ENCODE results near the gene ENAH. TPM values are rescaled to one million over a fixed set of nuclear protein-coding genes. Genes with fewer than 3 reads are reported as not detected.

The ENAH gene
- total RNA-seq, 4 donors from 2014 or later: 198 to 229 (median 201) TPM

DNA sequence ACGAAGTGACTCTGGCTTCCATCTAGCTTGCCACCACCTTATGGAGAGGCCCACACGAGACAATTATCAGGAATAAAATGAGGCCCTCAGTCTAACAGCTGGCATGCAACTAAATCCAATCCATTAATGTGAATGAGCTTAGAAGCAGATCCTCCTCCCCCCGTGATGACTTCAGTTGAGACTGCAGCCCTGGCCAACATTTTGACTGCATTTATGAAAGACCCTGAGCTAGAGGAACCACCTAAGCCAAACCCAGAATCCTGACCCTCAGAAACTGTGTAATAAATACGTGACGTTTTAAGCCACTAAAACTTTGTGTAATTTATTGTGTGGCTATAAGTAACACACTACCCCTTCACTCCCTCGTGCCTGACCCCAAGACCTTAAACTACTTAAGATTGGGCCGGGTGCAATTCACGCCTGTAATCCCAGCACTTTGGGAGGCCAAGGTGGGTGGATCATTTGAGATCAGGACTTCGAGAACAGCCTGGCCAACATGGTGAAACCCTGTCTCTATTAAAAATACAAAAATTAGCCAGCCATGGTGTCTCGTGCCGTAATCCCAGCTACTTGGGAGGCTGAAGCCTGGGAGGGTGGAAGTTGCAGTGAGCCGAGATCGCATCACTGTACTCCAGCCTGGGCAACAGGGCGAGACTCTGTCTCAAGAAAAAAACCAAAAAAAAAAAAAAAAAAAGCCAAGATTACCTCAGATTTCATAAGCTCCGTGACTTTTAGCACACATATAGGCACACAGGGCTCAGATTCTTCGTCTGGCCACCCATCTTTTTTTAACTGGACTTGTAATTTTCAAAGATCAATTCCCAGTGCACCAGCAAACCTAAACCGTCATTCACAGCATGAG lies 72.5 kb downstream of the ENAH start:
- H3K4me1 ChIP-seq: peaks cover 38 to 64% (median 51%) of the 10 kb centered on the region in 4 donors
- 55% methylated on average over 17 of the region's 17 CpGs for WGBS
- DNase-seq (ENCODE audit: extremely low spot score): no peak
- no peaks in the 10 kb centered on the region for H3K9me3 ChIP-seq
- no peaks in the 10 kb centered on the region for H3K36me3 ChIP-seq
- H3K27me3 ChIP-seq: no peaks in the 10 kb centered on the region
- TF ChIP-seq, protein P1, sequence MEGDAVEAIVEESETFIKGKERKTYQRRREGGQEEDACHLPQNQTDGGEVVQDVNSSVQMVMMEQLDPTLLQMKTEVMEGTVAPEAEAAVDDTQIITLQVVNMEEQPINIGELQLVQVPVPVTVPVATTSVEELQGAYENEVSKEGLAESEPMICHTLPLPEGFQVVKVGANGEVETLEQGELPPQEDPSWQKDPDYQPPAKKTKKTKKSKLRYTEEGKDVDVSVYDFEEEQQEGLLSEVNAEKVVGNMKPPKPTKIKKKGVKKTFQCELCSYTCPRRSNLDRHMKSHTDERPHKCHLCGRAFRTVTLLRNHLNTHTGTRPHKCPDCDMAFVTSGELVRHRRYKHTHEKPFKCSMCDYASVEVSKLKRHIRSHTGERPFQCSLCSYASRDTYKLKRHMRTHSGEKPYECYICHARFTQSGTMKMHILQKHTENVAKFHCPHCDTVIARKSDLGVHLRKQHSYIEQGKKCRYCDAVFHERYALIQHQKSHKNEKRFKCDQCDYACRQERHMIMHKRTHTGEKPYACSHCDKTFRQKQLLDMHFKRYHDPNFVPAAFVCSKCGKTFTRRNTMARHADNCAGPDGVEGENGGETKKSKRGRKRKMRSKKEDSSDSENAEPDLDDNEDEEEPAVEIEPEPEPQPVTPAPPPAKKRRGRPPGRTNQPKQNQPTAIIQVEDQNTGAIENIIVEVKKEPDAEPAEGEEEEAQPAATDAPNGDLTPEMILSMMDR (IDR thresholded peaks at IDR 0.05): no peak
- TF ChIP-seq EP300 (IDR thresholded peaks at IDR 0.05) (no peak), POLR2A (IDR thresholded peaks at IDR 0.05; ENCODE audit: low read depth) (no peak), POLR2AphosphoS5 (IDR thresholded peaks at IDR 0.05) (no peak)
- intact Hi-C loops (cut with DNase I): no loop called here
- H3K4me3 ChIP-seq: no peak overlapping the region
- peak overlapping the region in 2 of 4 donors; percentile 3 to 43 for H3K27ac ChIP-seq (replicated peaks in 1 of 4)

DNA sequence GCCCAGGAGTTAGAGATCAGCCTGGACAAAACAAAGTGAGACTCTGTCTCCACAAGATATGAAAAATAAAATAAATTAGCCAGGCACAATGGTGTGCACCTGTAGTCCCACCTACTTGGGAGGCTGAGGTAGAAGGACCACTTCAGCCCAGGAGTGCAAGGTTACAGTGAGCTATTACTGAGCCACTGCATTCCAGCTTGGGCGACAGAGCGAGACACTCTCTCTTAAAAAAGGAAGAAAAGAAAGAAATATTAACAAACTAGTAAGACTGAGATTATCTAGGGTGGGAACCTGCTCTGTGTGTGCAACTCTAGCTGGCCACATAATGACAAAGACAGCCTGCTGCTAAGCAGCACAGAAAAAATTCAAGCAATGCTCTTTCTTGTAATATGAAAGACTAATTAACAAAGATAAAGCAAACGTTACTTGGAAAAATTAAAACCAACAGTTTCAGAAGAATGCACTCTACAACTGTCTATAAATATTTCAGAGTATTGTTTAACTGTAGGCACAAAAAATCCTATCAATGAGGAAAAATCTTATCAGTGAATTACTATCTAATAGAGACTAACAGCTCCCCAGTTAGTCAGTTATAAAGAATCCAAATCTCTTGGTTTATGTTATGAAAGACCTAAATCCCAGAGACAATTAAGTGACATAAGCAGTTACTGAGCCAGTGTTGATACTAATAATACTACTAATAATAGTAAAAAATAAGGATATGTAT lies 74.5 kb downstream of the ENAH start:
- Histone ChIP-seq H3K4me1 (peaks cover 38 to 68% (median 56%) of the 10 kb centered on the region in 4 donors), H3K4me3 (no peak overlapping the region), H3K9me3 (no peaks in the 10 kb centered on the region), H3K27ac (replicated peaks in 1 of 4) (peak overlapping the region in 1 of 4 donors; percentile 10), H3K27me3 (no peaks in the 10 kb centered on the region), H3K36me3 (no peaks in the 10 kb centered on the region)
- intact Hi-C loops (cut with DNase I): no loop called here
- 63% methylated on average over 3 of the region's 3 CpGs for WGBS
- DNase-seq (ENCODE audit: extremely low spot score): no peak
- TF ChIP-seq, protein P1 (IDR thresholded peaks at IDR 0.05): no peak
- no peak for TF ChIP-seq POLR2AphosphoS5 (IDR thresholded peaks at IDR 0.05)
- TF ChIP-seq EP300 (IDR thresholded peaks at IDR 0.05): no peak
- TF ChIP-seq POLR2A (IDR thresholded peaks at IDR 0.05; ENCODE audit: low read depth): no peak

DNA sequence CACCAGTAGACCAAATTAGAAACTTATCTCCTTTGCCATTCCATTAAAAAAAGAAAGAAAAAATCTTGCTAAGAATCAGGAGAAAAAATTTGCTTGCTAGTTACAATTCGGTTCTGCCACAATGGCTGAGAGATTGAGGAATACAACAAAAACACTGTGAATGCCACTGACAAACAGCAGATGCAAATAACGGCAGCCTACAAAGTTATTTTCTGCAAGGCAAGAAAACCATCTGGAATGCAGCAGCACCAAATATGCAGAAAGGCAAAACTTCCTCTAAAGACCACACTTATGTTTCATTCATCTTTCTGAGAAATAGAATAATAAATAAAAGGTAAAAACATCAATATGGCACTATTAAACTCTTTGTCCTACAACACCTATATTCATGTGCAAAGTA lies 75.7 kb downstream of the ENAH start:
- Histone ChIP-seq H3K9me3 (no peaks in the 10 kb centered on the region), H3K4me3 (no peak overlapping the region), H3K27ac (replicated peaks in 1 of 4) (no peak overlapping the region), H3K36me3 (no peaks in the 10 kb centered on the region), H3K4me1 (peaks cover 35 to 75% (median 60%) of the 10 kb centered on the region in 4 donors), H3K27me3 (no peaks in the 10 kb centered on the region)
- DNase-seq (ENCODE audit: extremely low spot score): no peak
- TF ChIP-seq EP300 (IDR thresholded peaks at IDR 0.05) (no peak), POLR2AphosphoS5 (IDR thresholded peaks at IDR 0.05) (no peak), POLR2A (IDR thresholded peaks at IDR 0.05; ENCODE audit: low read depth) (no peak)
- TF ChIP-seq, protein P1 (IDR thresholded peaks at IDR 0.05): no peak
- intact Hi-C loops (cut with DNase I): no loop called here
- WGBS: 46% methylated on average over 2 of the region's 2 CpGs

DNA sequence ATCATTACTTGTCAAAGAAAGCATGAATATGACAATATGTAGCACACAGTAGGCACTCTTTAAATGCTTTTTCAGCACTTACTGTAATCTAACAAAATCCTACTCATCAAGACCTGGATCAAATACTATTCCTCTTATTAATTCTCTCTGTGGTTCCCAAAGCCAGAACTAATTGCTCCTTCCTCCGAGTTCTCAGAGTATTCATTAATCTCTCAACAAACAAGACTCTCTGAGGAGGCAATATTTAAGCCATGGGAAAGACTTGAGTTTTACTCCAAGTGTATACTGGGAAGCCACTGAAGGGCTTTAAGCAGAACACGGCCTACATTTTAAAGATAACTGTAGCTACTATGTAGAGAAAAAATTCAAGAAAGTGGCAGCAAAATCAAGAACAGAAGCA lies 79.7 kb downstream of the ENAH start:
- no peak overlapping the region for H3K4me3 ChIP-seq
- H3K9me3 ChIP-seq: no peaks in the 10 kb centered on the region
- intact Hi-C loops (cut with DNase I): no loop called here
- H3K27me3 ChIP-seq: no peaks in the 10 kb centered on the region
- no peak overlapping the region for H3K27ac ChIP-seq (replicated peaks in 1 of 4)
- H3K4me1 ChIP-seq: peaks cover 21 to 63% (median 47%) of the 10 kb centered on the region in 4 donors
- DNase-seq (ENCODE audit: extremely low spot score): no peak
- 66% methylated on average over 2 of the region's 2 CpGs for WGBS
- TF ChIP-seq POLR2A (IDR thresholded peaks at IDR 0.05; ENCODE audit: low read depth) (no peak), POLR2AphosphoS5 (IDR thresholded peaks at IDR 0.05) (no peak), EP300 (IDR thresholded peaks at IDR 0.05) (no peak)
- TF ChIP-seq, protein P1 (IDR thresholded peaks at IDR 0.05): no peak
- no peaks in the 10 kb centered on the region for H3K36me3 ChIP-seq
